HCT116 (cell line): ENCODE data around the gene ROR2. TPM values are rescaled to one million over a fixed set of nuclear protein-coding genes. Genes with fewer than 3 reads are reported as not detected.

Experiments
- ATAC-seq: fragments of 200-7000 bp; cut with Tn5 transposase; 2 replicates; pipeline ENCODE4 v1.9.1; 2020; ENCODE audit warnings: mild to moderate bottlenecking, moderate library complexity
- BruUV-seq: library from RNA; stranded (reverse); fragments of 400-500 nt; replicated peaks from 2 replicates; lab custom pipeline; 2021; lab: Mats Ljungman, UMichigan
- CTCF ChIA-PET: fragments of 300-600 bp; sonication (Branson Sonifier 250); formaldehyde crosslinking; loops from one replicate; lab custom pipeline; 2021; ENCODE audit warnings: antibody characterized with exemption; lab: Charles Lee
- POLR2A ChIA-PET: fragments of 300-600, 350-600 bp; sonication (Branson Sonifier 250); formaldehyde crosslinking; loops from one replicate; lab custom pipeline; 2021; ENCODE audit warnings: antibody characterized with exemption; lab: Charles Lee
- RAD21 ChIA-PET, 2 experiments: fragments of 300-600 bp; sonication (Branson Sonifier 250); formaldehyde crosslinking; loops; one replicate each; lab custom pipeline; 2023; ENCODE audit warnings: low total read pairs in 2 of 2; ENCODE audit not compliant: uncharacterized antibody in 2 of 2, unreplicated experiment in 2 of 2, low non-redundant PET in 1 of 2; lab: Charles Lee
- DNase-seq: peaks from one replicate; pipeline ENCODE4 v3.0.0-alpha.2; 2010; ENCODE audit warnings: low read depth, low spot score
- H2AFZ ChIP-seq: fragments of 200-600 bp; shearing (Covaris generic), sonication (generic); 2 replicates; pipeline ENCODE4 v1.6.1; 2017; ENCODE audit warnings: low read depth, mixed run types, mixed read lengths, antibody characterized with exemption, low read length; ENCODE audit not compliant: poor library complexity, severe bottlenecking
- H3K27ac ChIP-seq: 2 replicates; pipeline ENCODE4 v1.5.1; 2012; ENCODE audit warnings: low read depth, low read length
- H3K27me3 ChIP-seq: fragments of 200-600 bp; sonication (generic); 2 replicates; pipeline ENCODE4 v1.6.1; 2016; ENCODE audit warnings: mixed run types, low read length, mixed read lengths; ENCODE audit not compliant: insufficient read depth
- H3K36me3 ChIP-seq, 2 experiments: fragments of 200-500 bp in 1 of 2; fragments of 200-600 bp in 1 of 2; sonication (Bioruptor generic) in 1 of 2; sonication (generic) in 1 of 2; 2 replicates each; pipeline versions ENCODE4 v1.5.1 to v1.6.1; 2014 to 2016; ENCODE audit warnings: low read length in 2 of 2, inconsistent platforms in 1 of 2, mixed read lengths in 1 of 2, mixed run types in 1 of 2; ENCODE audit not compliant: insufficient read depth in 2 of 2, control insufficient read depth in 1 of 2
- H3K4me1 ChIP-seq, 2 experiments: fragments of 200-600 bp in 1 of 2; sonication (generic) in 1 of 2; 2 replicates each; pipeline versions ENCODE4 v1.5.1 to v1.6.1; 2012 to 2017; ENCODE audit warnings: low read length in 2 of 2, inconsistent platforms in 1 of 2, mild to moderate bottlenecking in 1 of 2, mixed read lengths in 1 of 2, mixed run types in 1 of 2, moderate library complexity in 1 of 2; ENCODE audit not compliant: insufficient read depth in 2 of 2, control insufficient read depth in 1 of 2
- H3K4me2 ChIP-seq: fragments of 200-600 bp; sonication (generic); 2 replicates; pipeline ENCODE4 v1.6.1; 2017; ENCODE audit warnings: mixed run types, low read length, mixed read lengths
- H3K4me3 ChIP-seq, 2 experiments: fragments of 200-600 bp in 1 of 2; sonication (generic) in 1 of 2; replicated peaks in 1 of 2; 2 replicates each; pipeline ENCODE4 v1.5.1; 2011 to 2016; ENCODE audit warnings: low read length in 2 of 2, control low read depth in 1 of 2, low read depth in 1 of 2, mild to moderate bottlenecking in 1 of 2, mixed read lengths in 1 of 2, mixed run types in 1 of 2
- H3K79me2 ChIP-seq: fragments of 200-600 bp; sonication (generic); 2 replicates; pipeline ENCODE4 v1.6.1; 2017; ENCODE audit warnings: mild to moderate bottlenecking, mixed run types, low read length, moderate library complexity, mixed read lengths; ENCODE audit not compliant: insufficient read depth
- H3K9ac ChIP-seq: fragments of 200-600 bp; sonication (generic); 2 replicates; pipeline ENCODE4 v1.6.1; 2016; ENCODE audit warnings: low read length, mixed read lengths
- H3K9me2 ChIP-seq: fragments of 200-600 bp; sonication (generic), shearing (Covaris generic); 2 replicates; pipeline ENCODE4 v1.6.1; 2017; ENCODE audit warnings: mixed run types, mild to moderate bottlenecking, moderate library complexity; ENCODE audit not compliant: insufficient read depth
- H3K9me3 ChIP-seq, 2 experiments: fragments of 200-500 bp in 1 of 2; fragments of 200-600 bp in 1 of 2; sonication (Bioruptor generic) in 1 of 2; sonication (generic) in 1 of 2; 2 replicates each; pipeline ENCODE4 v1.6.1; 2014 to 2017; ENCODE audit warnings: low read length in 2 of 2, mixed read lengths in 2 of 2, inconsistent platforms in 1 of 2, low read depth in 1 of 2, mild to moderate bottlenecking in 1 of 2, mixed run types in 1 of 2, moderate library complexity in 1 of 2; ENCODE audit not compliant: control insufficient read depth in 1 of 2, insufficient read depth in 1 of 2
- H4K20me1 ChIP-seq: fragments of 200-600 bp; sonication (generic), shearing (Covaris generic); 2 replicates; pipeline ENCODE4 v1.6.1; 2017; ENCODE audit warnings: mixed run types, mild to moderate bottlenecking, moderate library complexity; ENCODE audit not compliant: insufficient read depth
- ATF3 ChIP-seq: IDR thresholded peaks from 2 replicates; pipeline ENCODE4 v1.6.1; 2012
- CTCF ChIP-seq, 3 experiments: fragments of 200-600 bp in 1 of 3; sonication (generic) in 1 of 3; IDR thresholded peaks in 2 of 3; conservative IDR thresholded peaks in 1 of 3; 2 replicates each; pipeline ENCODE4 v1.5.1; 2012 to 2017; ENCODE audit warnings: low read depth in 2 of 3, low read length in 2 of 3, antibody characterized with exemption in 1 of 3, borderline replicate concordance in 1 of 3, control low read depth in 1 of 3, mild to moderate bottlenecking in 1 of 3, mixed read lengths in 1 of 3, mixed run types in 1 of 3, moderate library complexity in 1 of 3; ENCODE audit not compliant: insufficient read depth in 1 of 3
- EZH2 ChIP-seq: fragments of 200-600 bp; sonication (generic); IDR thresholded peaks from 2 replicates; pipeline ENCODE4 v1.6.1; 2017; ENCODE audit warnings: antibody characterized with exemption, mixed run types
- EZH2phosphoT487 ChIP-seq: fragments of 200-600 bp; IDR thresholded peaks from 2 replicates; pipeline ENCODE4 v1.6.1; 2018; ENCODE audit warnings: antibody characterized with exemption, borderline replicate concordance
- FOSL1 ChIP-seq: IDR thresholded peaks from 2 replicates; pipeline ENCODE4 v1.6.1; 2012; ENCODE audit warnings: low read depth
- JUND ChIP-seq: IDR thresholded peaks from 2 replicates; pipeline ENCODE4 v1.6.1; 2012
- MAX ChIP-seq: IDR thresholded peaks from 2 replicates; pipeline ENCODE4 v1.6.1; 2012
- POLR2A ChIP-seq: IDR thresholded peaks from 2 replicates; pipeline ENCODE4 v1.7.0; 2011; ENCODE audit warnings: borderline replicate concordance; ENCODE audit not compliant: insufficient read depth, insufficient read length; ENCODE audit errors: extremely low read depth
- SIN3A ChIP-seq: IDR thresholded peaks from 2 replicates; pipeline ENCODE4 v1.6.1; 2012; ENCODE audit warnings: low read depth
- SRF ChIP-seq: IDR thresholded peaks from 2 replicates; pipeline ENCODE4 v1.6.1; 2012; ENCODE audit warnings: low read depth
- TCF7L2 ChIP-seq: IDR thresholded peaks from 2 replicates; pipeline ENCODE4 v1.7.0; 2011; ENCODE audit warnings: borderline replicate concordance, inconsistent platforms; ENCODE audit not compliant: insufficient read depth, insufficient read length; ENCODE audit errors: extremely low read depth
- ZBTB33 ChIP-seq: IDR thresholded peaks from 2 replicates; pipeline ENCODE4 v1.6.1; 2011; ENCODE audit warnings: mild to moderate bottlenecking, low read length, moderate library complexity; ENCODE audit not compliant: insufficient replicate concordance; ENCODE audit errors: extremely low read depth
- ZFX ChIP-seq: fragments of 450-650 bp; IDR thresholded peaks from 2 replicates; pipeline ENCODE4 v1.6.1; 2017
- intact Hi-C: fragments of 100-400 bp; cut with micrococcal nuclease; formaldehyde crosslinking; loops from 2 replicates; pipeline ENCODE4 v1.10.0; 2022
- total RNA-seq: library from RNA; stranded (reverse); gene quantifications from one replicate; pipeline ENCODE4 v1.2.1, GENCODE V29; 2021; ENCODE audit not compliant: unreplicated experiment

ROR2 gene
- total RNA-seq, 1 experiment from 2014 or later, result 15.7 TPM

- Histone ChIP-seq H3K36me3 (no peaks in the 10 kb centered on the region), H3K4me2 (no peak overlapping the region), H3K9me3 (no peaks in the 10 kb centered on the region), H2AFZ (no peak overlapping the region), H3K9ac (no peak overlapping the region), H3K9me2 (no peaks in the 10 kb centered on the region), H3K79me2 (no peaks in the 10 kb centered on the region), H3K27ac (no peak overlapping the region), H3K4me1 (no peaks in the 10 kb centered on the region), H4K20me1 (no peaks in the 10 kb centered on the region), H3K27me3 (no peaks in the 10 kb centered on the region), H3K4me3 (no peak overlapping the region)
- no TSS peak for BruUV-seq
- ATAC-seq, result no peak
- ChIA-PET POLR2A (no interaction called here), RAD21 (no interaction called here), CTCF (no interaction called here)
- no peak for DNase-seq
- intact Hi-C loops, result no loop called here
- TF ChIP-seq ZBTB33, result no peak
- TF ChIP-seq TCF7L2, result no peak
- no peak for TF ChIP-seq SRF
- TF ChIP-seq EZH2, result no peak
- TF ChIP-seq JUND, result no peak
- TF ChIP-seq ATF3, result no peak
- TF ChIP-seq ZFX, result no peak
- TF ChIP-seq MAX, result no peak
- no peak for TF ChIP-seq SIN3A
- no peak for TF ChIP-seq EZH2phosphoT487
- no peak for TF ChIP-seq POLR2A
- no peak for TF ChIP-seq CTCF (IDR thresholded peaks at IDR 0.05 in 2 of 3, conservative IDR thresholded peaks at IDR 0.05 in 1 of 3; ENCODE audit: borderline replicate concordance in 1 of 3, insufficient read depth in 1 of 3, low read depth in 2 of 3, low read length in 2 of 3)
- TF ChIP-seq FOSL1, result no peak
Observed at GRCh38 chr9:91847581-91848091, 102.4 kb downstream of the ROR2 start.
